GM18951 (cell line): Measurements from ENCODE around the gene ZNF783.

Experiments
- POLR2A ChIP-seq: IDR thresholded peaks from 4 replicates; pipeline ENCODE4 v1.6.1; 2011; ENCODE audit warnings: mild to moderate bottlenecking; ENCODE audit not compliant: insufficient read length, insufficient read depth; ENCODE audit errors: extremely low read depth
- in situ Hi-C: fragments of 300-500 bp; cut with MboI; formaldehyde crosslinking; loops from one replicate; pipeline ENCODE4 v1.12.0; 2022; ENCODE audit warnings: low sequenced_read_pairs, mixed read lengths, inconsistent platforms; ENCODE audit not compliant: unreplicated experiment

Gene ZNF783

GRCh38 chr7:149291781-149292461, 29.9 kb downstream of the ZNF783 start:
- no peak for TF ChIP-seq POLR2A
- in situ Hi-C loops: no loop called here

DNA sequence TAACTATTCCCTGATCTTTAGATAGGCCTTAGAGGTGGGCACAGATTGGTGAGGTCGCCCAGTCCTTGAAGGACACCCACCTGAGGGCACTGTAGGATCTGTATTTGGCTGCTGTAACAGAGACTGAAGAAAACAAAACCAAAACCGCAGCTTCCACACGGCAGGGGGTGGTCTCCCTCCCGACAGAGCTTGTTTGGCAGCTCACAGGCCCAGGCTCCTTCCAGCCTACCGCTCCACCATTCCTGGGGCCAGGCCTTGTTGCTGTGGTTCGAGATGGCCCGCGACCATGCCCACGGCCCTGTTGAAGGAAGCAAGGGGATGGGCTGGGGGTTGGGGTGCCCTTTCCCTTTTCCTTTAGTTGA, 30.4 kb downstream of the ZNF783 start:
- in situ Hi-C loops: no loop called here
- TF ChIP-seq POLR2A: no peak

DNA sequence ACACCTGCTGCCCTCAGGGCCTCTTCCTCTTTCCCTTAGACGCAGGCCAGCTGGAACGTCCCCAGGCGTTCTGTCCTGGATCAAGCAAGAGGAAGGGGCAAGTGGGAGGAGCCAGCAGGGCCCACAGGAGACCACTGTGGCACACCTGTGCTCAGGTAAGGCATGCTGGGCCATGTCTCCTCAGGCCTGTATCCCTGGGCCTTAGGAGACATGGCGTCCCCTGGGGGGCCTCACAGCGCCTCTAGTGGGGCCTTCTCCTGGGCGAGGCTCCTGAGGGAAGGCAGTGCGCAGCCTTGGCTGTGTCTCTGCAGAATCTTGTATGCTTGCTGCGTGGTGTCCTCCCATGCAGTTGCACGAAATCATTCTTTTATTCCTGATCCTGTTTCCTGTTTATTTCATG, 31.3 kb downstream of the ZNF783 start:
- no peak for TF ChIP-seq POLR2A
- in situ Hi-C loops: no loop called here

DNA sequence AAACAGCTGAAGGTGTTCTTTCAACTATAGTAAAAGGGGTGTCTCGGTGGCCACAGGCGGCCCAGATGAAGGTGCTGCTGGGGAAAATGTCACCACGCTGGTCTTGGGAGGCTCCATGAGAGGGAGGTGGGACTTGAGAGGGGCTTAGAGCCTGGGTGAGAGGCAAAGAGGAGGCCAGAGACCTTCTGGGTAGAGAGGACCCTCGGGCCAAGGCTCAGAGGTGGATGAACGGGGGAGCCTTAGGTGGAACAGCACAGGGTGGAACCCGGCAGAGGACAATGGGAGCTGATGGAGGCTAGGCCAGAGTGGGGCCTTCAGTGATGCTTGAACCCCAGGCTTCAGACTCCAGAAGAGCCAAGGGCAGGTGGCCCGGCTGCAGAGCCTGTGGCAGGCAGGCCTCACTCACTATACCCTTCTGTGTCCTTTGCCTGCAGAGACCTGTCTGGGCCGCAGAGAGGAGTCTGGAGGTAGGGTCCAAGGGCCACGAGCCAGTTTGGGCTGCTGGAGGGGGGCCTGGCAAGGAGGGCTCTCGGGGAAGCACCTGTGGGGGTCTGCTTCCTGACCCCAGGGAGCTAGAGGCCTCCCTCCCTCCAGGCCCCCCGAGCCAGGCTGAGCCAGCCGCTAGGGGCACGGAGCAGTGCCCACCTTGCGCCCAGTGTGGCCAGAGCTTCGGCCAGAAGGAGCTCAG, 32.1 kb downstream of the ZNF783 start:
- in situ Hi-C loops: no loop called here
- no peak for TF ChIP-seq POLR2A

GRCh38 chr7:149294634-149295480, 32.9 kb downstream of the ZNF783 start:
- in situ Hi-C loops: no loop called here
- no peak for TF ChIP-seq POLR2A

DNA sequence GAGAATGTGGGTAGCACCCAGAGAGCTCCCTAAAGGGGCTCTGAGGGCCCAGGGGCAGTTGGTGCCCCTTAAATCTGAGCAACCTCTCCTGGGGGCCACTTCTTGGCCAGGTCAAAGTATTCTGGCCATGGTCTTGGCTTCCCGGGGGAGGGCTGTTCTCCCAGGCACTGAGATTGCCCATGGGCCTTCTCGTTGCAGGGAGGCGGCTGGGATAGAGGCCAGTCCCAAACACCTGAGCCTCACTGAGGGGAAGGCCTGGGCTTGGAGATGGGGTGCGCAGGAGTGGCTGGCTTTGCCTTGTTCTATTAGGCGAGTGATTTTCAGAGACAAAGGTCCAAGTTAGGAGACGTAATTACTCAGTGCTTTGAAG, 33.5 kb downstream of the ZNF783 start:
- in situ Hi-C loops: no loop called here
- no peak for TF ChIP-seq POLR2A

DNA sequence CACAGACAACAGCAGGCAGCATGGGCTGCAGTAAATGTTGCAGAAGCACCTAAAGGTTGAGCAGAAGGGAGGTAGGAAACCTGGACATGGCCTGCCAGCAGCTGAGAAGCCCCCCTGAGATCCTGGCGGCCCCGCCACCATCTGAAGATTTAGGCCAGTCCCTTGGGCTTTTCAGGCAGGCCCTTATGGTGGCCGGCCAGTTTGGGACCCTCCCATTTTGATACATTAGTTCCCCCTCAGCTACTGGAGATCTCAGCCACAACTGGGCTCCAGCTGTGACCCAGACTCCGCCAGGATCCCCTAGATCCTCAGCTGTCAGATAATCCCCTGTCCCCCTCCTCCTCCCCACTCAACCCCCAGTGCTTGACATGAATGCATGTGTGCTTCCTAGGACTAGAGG, 34.4 kb downstream of the ZNF783 start:
- no peak for TF ChIP-seq POLR2A
- in situ Hi-C loops: no loop called here

- TF ChIP-seq POLR2A: no peak
- in situ Hi-C loops: no loop called here
These were observed 35.2 kb downstream of the ZNF783 start for GRCh38 chr7:149297034-149297755.

- in situ Hi-C loops: no loop called here
- TF ChIP-seq POLR2A: no peak
These were observed 38.8 kb downstream of the ZNF783 start for GRCh38 chr7:149300620-149301285.

DNA sequence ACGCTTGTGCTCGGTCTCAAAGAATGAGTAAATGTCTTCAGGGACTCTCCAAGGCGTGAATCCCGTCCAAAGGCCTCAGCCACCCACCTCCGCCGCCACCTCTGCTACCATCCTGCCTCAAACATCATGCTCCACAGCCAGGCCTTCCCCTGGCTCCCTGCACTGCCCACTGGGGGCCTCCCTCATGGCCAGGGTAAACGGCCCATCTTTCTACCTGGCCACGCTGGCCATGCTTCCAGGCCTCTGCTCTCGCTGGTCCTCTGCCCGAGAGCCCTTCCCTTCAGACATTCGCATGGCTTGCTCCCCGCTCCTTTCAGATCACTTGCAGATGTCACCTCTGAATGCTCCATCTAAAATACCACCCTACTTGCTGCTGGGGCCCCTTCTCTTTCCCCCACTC, 40.2 kb downstream of the ZNF783 start:
- in situ Hi-C loops: no loop called here

GRCh38 chr7:149302865-149303264, 40.9 kb downstream of the ZNF783 start:
- in situ Hi-C loops: no loop called here

More for the DNA sequence above, 40.2 kb downstream of the ZNF783 start:
- TF ChIP-seq POLR2A: no peak

GRCh38 chr7:149304006-149304405, 42.0 kb downstream of the ZNF783 start:
- in situ Hi-C loops: no loop called here
- TF ChIP-seq POLR2A: no peak

More at GRCh38 chr7:149302865-149303264, 40.9 kb downstream of the ZNF783 start:
- no peak for TF ChIP-seq POLR2A
